ENCODE results near the gene SCT.

DNA sequence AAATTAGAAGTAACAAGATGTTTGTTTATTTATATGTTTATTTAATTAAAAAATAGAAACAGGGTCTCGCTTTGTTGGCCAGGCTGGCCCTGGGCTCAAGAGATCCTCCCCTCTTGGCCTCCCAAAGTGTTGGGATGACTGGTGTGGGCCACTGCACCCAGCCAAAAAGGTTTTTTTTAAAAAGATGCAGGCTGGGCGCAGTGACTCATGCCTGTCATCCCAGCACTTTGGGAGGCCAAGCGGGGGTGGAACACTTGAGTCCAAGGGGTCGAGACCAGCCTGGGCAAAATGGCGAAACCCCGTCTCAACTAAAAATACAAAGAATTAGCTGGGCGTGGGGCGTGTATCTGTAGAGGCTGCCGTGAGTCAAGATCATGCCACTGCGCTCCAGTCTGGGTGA is 23.5 kb upstream of the SCT start:
- TF ChIP-seq POLR2AphosphoS5 (IDR thresholded peaks at IDR 0.05; ENCODE audit: low read depth, low read length) (no peak), TAF1 (IDR thresholded peaks at IDR 0.05; ENCODE audit: borderline replicate concordance, insufficient read depth, low read length) (no peak), SIN3A (IDR thresholded peaks at IDR 0.05; ENCODE audit: borderline replicate concordance, insufficient read depth, low read length) (no peak)
- TF ChIP-seq, protein P1, sequence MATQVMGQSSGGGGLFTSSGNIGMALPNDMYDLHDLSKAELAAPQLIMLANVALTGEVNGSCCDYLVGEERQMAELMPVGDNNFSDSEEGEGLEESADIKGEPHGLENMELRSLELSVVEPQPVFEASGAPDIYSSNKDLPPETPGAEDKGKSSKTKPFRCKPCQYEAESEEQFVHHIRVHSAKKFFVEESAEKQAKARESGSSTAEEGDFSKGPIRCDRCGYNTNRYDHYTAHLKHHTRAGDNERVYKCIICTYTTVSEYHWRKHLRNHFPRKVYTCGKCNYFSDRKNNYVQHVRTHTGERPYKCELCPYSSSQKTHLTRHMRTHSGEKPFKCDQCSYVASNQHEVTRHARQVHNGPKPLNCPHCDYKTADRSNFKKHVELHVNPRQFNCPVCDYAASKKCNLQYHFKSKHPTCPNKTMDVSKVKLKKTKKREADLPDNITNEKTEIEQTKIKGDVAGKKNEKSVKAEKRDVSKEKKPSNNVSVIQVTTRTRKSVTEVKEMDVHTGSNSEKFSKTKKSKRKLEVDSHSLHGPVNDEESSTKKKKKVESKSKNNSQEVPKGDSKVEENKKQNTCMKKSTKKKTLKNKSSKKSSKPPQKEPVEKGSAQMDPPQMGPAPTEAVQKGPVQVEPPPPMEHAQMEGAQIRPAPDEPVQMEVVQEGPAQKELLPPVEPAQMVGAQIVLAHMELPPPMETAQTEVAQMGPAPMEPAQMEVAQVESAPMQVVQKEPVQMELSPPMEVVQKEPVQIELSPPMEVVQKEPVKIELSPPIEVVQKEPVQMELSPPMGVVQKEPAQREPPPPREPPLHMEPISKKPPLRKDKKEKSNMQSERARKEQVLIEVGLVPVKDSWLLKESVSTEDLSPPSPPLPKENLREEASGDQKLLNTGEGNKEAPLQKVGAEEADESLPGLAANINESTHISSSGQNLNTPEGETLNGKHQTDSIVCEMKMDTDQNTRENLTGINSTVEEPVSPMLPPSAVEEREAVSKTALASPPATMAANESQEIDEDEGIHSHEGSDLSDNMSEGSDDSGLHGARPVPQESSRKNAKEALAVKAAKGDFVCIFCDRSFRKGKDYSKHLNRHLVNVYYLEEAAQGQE (IDR thresholded peaks at IDR 0.05; ENCODE audit: insufficient read depth in 1 of 2, low read depth in 2 of 2, low read length in 2 of 2), result no peak
